HEK293 (cell line): ENCODE results near the gene SLC39A11.
"Not testable (repeated sequence)": the region's sequence is repeated elsewhere in the genome, so short reads cannot be mapped to it uniquely, and the experiment has no call there.

Experiments
- CTCF ChIA-PET: fragments of 350-600 bp; formaldehyde crosslinking; extraction: SDS; loops from one replicate; lab custom pipeline; 2021; ENCODE audit warnings: antibody characterized with exemption; lab: Yijun Ruan, JAX
- POLR2A ChIA-PET: fragments of 300-600 bp; formaldehyde crosslinking; extraction: SDS; loops from one replicate; lab custom pipeline; 2020; ENCODE audit warnings: antibody characterized with exemption, inconsistent platforms; lab: Yijun Ruan, JAX
- H3K27ac ChIP-seq: fragments of 200-500 bp; sonication (Bioruptor generic); 2 replicates; pipeline ENCODE4 v1.5.1; 2014; ENCODE audit warnings: low read depth, low read length, control low read depth, inconsistent platforms; ENCODE audit errors: extremely low read depth
- H3K36me3 ChIP-seq, 2 experiments: fragments of 200-500 bp in 1 of 2; sonication (Bioruptor generic) in 1 of 2; 1 replicate in 1 of 2; 2 replicates in 1 of 2; pipeline ENCODE4 v1.5.1; 2014 to 2017; ENCODE audit warnings: inconsistent platforms in 2 of 2, low read length in 2 of 2; ENCODE audit not compliant: control insufficient read depth in 2 of 2, insufficient read depth in 1 of 2
- H3K4me1 ChIP-seq: fragments of 200-500 bp; sonication (Bioruptor generic); 2 replicates; pipeline ENCODE4 v1.5.1; 2014; ENCODE audit warnings: mild to moderate bottlenecking, low read length, inconsistent platforms; ENCODE audit not compliant: control insufficient read depth, insufficient read depth
- H3K4me3 ChIP-seq: 2 replicates; pipeline ENCODE4 v1.5.1; 2011; ENCODE audit warnings: low read depth, mild to moderate bottlenecking, control low read depth, low read length, moderate library complexity
- H3K9me3 ChIP-seq: fragments of 200-500 bp; sonication (Bioruptor generic); 2 replicates; pipeline ENCODE4 v1.5.1; 2014; ENCODE audit warnings: low read depth, low read length, inconsistent platforms; ENCODE audit not compliant: control insufficient read depth, insufficient read depth
- YY2 ChIP-seq: fragments of 450-650 bp; formaldehyde crosslinking; IDR thresholded peaks from 2 replicates; pipeline ENCODE4 v1.5.1; 2016; ENCODE audit warnings: missing biosample characterization, missing genetic modification characterization
- ZBTB17 ChIP-seq: fragments of 450-650 bp; formaldehyde crosslinking; IDR thresholded peaks from 2 replicates; pipeline ENCODE4 v1.5.1; 2016; ENCODE audit warnings: missing biosample characterization, missing genetic modification characterization
- ZBTB44 ChIP-seq: fragments of 450-650 bp; IDR thresholded peaks from 2 replicates; pipeline ENCODE4 v1.5.1; 2018; ENCODE audit warnings: missing biosample characterization, mild to moderate bottlenecking, missing genetic modification characterization
- ZEB2 ChIP-seq: fragments of 450-650 bp; formaldehyde crosslinking; IDR thresholded peaks from 2 replicates; pipeline ENCODE4 v1.5.1; 2016; ENCODE audit warnings: missing biosample characterization, missing genetic modification characterization
- ZNF121 ChIP-seq: fragments of 450-650 bp; formaldehyde crosslinking; IDR thresholded peaks from 2 replicates; pipeline ENCODE4 v1.5.1; 2016; ENCODE audit warnings: missing biosample characterization, missing genetic modification characterization
- ZNF18 ChIP-seq: fragments of 450-650 bp; formaldehyde crosslinking; IDR thresholded peaks from 2 replicates; pipeline ENCODE4 v1.5.1; 2016; ENCODE audit warnings: missing biosample characterization, missing genetic modification characterization
- ZNF184 ChIP-seq: fragments of 450-650 bp; IDR thresholded peaks from 2 replicates; pipeline ENCODE4 v1.5.1; 2018; ENCODE audit warnings: missing biosample characterization, mild to moderate bottlenecking, missing genetic modification characterization
- ZNF423 ChIP-seq: fragments of 450-650 bp; formaldehyde crosslinking; IDR thresholded peaks from 2 replicates; pipeline ENCODE4 v1.5.1; 2016; ENCODE audit warnings: missing biosample characterization, missing genetic modification characterization
- ZNF501 ChIP-seq: fragments of 450-650 bp; formaldehyde crosslinking; IDR thresholded peaks from 2 replicates; pipeline ENCODE4 v1.5.1; 2016; ENCODE audit warnings: missing biosample characterization, missing genetic modification characterization
- ZNF518A ChIP-seq: fragments of 450-650 bp; formaldehyde crosslinking; conservative IDR thresholded peaks from 2 replicates; pipeline ENCODE4 v1.5.1; 2016; ENCODE audit warnings: low read depth, missing biosample characterization, missing genetic modification characterization
- ZNF658 ChIP-seq: fragments of 450-650 bp; formaldehyde crosslinking; IDR thresholded peaks from 2 replicates; pipeline ENCODE4; 2016; ENCODE audit warnings: missing biosample characterization, missing genetic modification characterization
- ZNF791 ChIP-seq: fragments of 450-650 bp; formaldehyde crosslinking; IDR thresholded peaks from 2 replicates; pipeline ENCODE4 v1.5.1; 2016; ENCODE audit warnings: missing biosample characterization, missing genetic modification characterization

Gene SLC39A11

GRCh38 chr17:72642720-72643119 is 449.8 kb downstream of the SLC39A11 start (continued):
- TF ChIP-seq ZNF518A (tag by site-specific recombination): no peak
- no peak for TF ChIP-seq ZEB2
- no peak for TF ChIP-seq ZBTB17 (tag by site-specific recombination)

- Histone ChIP-seq H3K4me3 (no peak overlapping the region), H3K27ac (no peak overlapping the region), H3K4me1 (no peaks in the 10 kb centered on the region), H3K9me3 (no peaks in the 10 kb centered on the region), H3K36me3 (no peaks in the 10 kb centered on the region)
- ChIA-PET POLR2A (no interaction called here), CTCF (no interaction called here)
- no peak for TF ChIP-seq ZNF791 (tag by site-specific recombination)
- no peak for TF ChIP-seq ZNF423 (tag by site-specific recombination)
- TF ChIP-seq ZNF121 (tag by site-specific recombination): no peak
- no peak for TF ChIP-seq YY2
Observed at GRCh38 chr17:72640415-72641165, 451.9 kb downstream of the SLC39A11 start.

- ChIA-PET CTCF (no interaction called here), POLR2A (interaction anchor here (1.2 kb wide), 1 partner anchor 47 kb away, joined by 4 read pairs; no protein-coding TSS in a partner anchor)
Observed at GRCh38 chr17:72639711-72640110, 452.8 kb downstream of the SLC39A11 start.

GRCh38 chr17:72638932-72639331 is 453.6 kb downstream of the SLC39A11 start:
- not testable (repeated sequence) for H3K36me3 ChIP-seq, H3K4me3 ChIP-seq, H3K9me3 ChIP-seq, H3K27ac ChIP-seq, H3K4me1 ChIP-seq
- ChIA-PET CTCF (interaction anchor here (0.6 kb wide), 1 partner anchor 17 kb away, joined by 3 read pairs; no protein-coding TSS in a partner anchor), POLR2A (interaction anchor here (1.2 kb wide), 1 partner anchor 46 kb away, joined by 4 read pairs; no protein-coding TSS in a partner anchor)

More at GRCh38 chr17:72639711-72640110, 452.8 kb downstream of the SLC39A11 start:
- Histone ChIP-seq H3K4me1 (no peaks in the 10 kb centered on the region), H3K9me3 (no peaks in the 10 kb centered on the region), H3K4me3 (no peak overlapping the region), H3K27ac (no peak overlapping the region), H3K36me3 (no peaks in the 10 kb centered on the region)
- TF ChIP-seq ZNF18: no peak
- no peak for TF ChIP-seq ZNF501 (tag by site-specific recombination)
- no peak for TF ChIP-seq ZBTB17 (tag by site-specific recombination)
- no peak for TF ChIP-seq ZNF184 (tag by site-specific recombination)
- TF ChIP-seq ZNF658 (tag by site-specific recombination): no peak
- no peak for TF ChIP-seq ZBTB44 (tag by site-specific recombination)
